Fibroblast of the aortic adventitia (primary cell): Measurements from ENCODE around the gene BBOX1. TPM values are rescaled to one million over a fixed set of nuclear protein-coding genes. Genes with fewer than 3 reads are reported as not detected.

ENCODE experiments used
- DNase-seq: peaks from one replicate; pipeline ENCODE4 v3.0.0-alpha.2; 2010; ENCODE audit warnings: low read depth
- H3K4me3 ChIP-seq: 2 replicates; pipeline ENCODE4 v1.5.1; 2011; ENCODE audit warnings: low read depth, mild to moderate bottlenecking, control low read depth, low read length, moderate library complexity
- total RNA-seq: library from RNA; depleted of rRNA; stranded (reverse); fragments of >200 nt; gene quantifications from 2 replicates; pipeline ENCODE4 v1.2.3, GENCODE V29; 2012; ENCODE audit warnings: low replicate concordance
- TF ChIP-seq, protein P1 (sequence below): IDR thresholded peaks from 2 replicates; pipeline ENCODE4 v1.5.1; 2011; ENCODE audit warnings: mild to moderate bottlenecking, low read length, control low read depth, inconsistent platforms; ENCODE audit not compliant: insufficient read depth

Gene BBOX1
- total RNA-seq, 1 donor, result not detected

DNA sequence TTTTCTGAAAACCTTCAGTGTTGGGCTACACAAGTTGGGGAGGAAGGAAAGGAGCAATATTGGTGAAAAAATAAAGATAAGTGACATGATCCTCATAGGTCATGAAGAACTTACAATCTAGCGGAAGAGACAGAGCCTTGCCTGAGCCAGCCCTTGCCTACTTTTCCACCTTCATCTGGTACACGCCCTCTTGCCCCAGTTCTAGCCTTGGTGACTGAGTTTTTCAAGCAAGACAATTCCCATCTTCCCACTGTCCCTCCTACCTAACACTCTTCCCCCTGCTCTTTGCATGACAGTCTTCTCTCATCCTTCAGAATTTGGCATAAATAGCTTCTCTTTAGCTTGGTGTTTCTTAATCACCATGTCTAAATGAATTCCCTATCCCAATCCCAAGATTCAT, 42.6 kb downstream of the BBOX1 start:
- TF ChIP-seq, protein P1, sequence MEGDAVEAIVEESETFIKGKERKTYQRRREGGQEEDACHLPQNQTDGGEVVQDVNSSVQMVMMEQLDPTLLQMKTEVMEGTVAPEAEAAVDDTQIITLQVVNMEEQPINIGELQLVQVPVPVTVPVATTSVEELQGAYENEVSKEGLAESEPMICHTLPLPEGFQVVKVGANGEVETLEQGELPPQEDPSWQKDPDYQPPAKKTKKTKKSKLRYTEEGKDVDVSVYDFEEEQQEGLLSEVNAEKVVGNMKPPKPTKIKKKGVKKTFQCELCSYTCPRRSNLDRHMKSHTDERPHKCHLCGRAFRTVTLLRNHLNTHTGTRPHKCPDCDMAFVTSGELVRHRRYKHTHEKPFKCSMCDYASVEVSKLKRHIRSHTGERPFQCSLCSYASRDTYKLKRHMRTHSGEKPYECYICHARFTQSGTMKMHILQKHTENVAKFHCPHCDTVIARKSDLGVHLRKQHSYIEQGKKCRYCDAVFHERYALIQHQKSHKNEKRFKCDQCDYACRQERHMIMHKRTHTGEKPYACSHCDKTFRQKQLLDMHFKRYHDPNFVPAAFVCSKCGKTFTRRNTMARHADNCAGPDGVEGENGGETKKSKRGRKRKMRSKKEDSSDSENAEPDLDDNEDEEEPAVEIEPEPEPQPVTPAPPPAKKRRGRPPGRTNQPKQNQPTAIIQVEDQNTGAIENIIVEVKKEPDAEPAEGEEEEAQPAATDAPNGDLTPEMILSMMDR, result no peak
- H3K4me3 ChIP-seq, result no peak overlapping the region
- no peak for DNase-seq

DNA sequence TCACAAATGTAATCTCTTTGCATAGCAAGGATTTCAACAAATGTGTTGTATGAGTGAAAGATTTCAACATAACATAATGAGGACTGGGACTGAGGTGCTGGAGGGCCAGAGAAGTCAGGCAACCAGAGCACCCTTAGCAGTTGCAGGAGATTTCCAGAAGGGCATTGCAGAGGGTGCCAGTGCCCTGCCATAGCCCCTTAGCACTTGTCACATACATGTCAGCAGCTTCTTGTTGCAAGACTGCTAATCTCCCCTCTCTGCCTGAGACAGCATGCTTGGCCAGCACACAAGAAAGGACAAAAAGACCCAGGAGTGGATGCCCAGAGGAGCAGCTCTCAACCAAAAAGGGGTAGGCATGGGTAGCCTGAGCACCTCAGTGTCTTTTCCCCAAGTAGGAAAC, 43.2 kb downstream of the BBOX1 start:
- no peak for DNase-seq
- TF ChIP-seq, protein P1, result no peak
- H3K4me3 ChIP-seq, result no peak overlapping the region

DNA sequence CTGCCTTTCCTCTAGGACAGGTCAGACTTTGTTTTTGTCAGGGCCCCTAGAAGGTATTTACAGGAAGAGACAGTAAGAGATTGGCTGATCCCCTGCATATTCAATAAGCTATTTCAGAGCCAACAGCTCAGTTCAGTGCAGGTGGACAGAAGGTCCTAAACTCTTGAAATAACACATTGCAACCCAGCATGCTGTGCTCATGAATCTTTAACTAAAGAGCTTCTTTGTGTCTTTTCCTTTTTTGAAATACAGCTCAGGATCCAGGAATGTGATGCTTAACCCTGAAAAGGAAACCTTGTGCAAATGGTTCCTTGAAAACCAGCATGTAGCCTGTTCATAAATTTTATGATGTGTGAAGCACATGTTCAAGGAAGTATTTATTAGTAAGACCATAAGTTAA, 43.9 kb downstream of the BBOX1 start:
- TF ChIP-seq, protein P1, result no peak
- no peak for DNase-seq
- H3K4me3 ChIP-seq, result no peak overlapping the region

DNA sequence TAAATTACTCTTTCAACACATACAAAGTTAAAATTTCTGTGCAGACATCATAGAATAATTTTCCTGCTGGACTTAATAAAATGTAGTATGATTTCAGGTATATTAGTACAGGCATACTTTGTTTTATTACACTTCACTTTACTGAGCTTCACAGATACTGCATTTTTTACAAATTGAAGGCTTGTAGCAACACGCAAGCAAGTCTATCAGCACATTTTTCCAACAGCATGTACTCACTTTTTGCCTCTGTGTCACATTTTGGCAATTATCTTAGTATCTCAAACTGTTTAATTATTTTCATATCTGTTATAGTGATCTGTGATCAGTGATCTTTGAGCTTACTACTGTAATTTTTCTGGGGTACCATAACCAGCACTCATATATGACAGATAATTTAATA, 44.5 kb downstream of the BBOX1 start:
- DNase-seq, result no peak
- TF ChIP-seq, protein P1, result no peak
- H3K4me3 ChIP-seq, result no peak overlapping the region

DNA sequence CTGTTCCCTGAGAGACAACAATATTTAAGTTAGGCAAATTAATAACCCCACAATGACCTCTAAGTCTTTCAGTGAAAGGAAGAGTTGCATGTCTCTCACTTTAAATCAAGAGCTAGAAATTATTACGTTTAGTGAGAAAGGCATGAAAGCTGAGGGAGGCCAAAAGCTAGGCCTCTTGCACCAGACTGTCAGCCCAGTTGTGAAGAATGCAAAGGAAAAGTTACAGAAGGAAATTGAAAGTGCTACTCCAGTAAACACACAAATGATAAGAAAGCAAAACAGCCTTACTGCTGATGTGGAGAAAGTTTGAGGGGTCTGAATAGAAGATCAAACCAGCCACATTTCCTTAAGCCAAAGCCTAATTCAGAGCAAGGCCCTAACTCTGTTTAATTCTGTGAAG, 45.0 kb downstream of the BBOX1 start:
- TF ChIP-seq, protein P1, result no peak
- H3K4me3 ChIP-seq, result no peak overlapping the region
- DNase-seq, result peak; percentile 13

DNA sequence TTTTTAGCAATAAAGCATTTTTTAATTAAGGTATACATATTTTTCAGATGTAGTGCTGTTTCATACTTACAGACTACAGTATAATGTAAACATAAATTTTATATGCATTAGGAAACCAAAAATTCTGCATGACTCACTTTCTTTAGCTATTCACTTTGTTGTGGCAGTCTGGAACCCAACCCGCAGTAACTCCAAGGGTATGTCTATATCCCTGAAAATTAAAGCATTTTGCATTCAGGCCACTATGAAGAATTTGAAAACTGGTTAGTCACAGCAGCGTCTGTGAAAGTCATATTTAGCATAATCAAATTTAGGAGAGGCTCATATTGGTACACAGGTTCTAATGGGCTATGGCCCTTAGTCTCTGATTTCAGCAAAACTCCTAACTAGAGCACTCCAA, 46.8 kb downstream of the BBOX1 start:
- TF ChIP-seq, protein P1, result no peak

DNA sequence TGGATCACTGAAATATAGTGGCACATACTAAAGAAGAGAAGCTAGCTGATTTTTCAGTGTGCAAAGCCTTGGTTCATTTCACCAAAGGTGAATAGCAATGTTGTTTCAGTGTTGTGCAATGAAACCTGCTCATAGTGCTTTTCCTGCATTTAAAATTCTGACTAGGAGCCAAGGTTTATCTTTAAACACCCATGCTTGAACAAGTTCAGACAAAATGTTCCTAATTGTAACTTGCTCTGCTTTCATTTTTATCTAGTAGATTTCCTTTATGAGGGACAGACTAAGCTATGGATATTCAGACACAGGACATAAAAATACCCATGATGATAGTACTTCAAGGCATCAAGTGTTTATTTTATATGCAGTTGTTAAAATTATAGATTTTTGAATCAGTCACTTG, 47.7 kb downstream of the BBOX1 start:
- TF ChIP-seq, protein P1, result no peak
- no peak for DNase-seq
- H3K4me3 ChIP-seq, result no peak overlapping the region

More for the DNA sequence above, 46.8 kb downstream of the BBOX1 start:
- DNase-seq, result no peak
- no peak overlapping the region for H3K4me3 ChIP-seq
